CD4-positive, alpha-beta T cell treated with Interleukin-15 for 1 hour (primary cell): ENCODE measurements around the gene LRRC40.
"Not testable (repeated sequence)": the region's sequence is repeated elsewhere in the genome, so short reads cannot be mapped to it uniquely, and the experiment has no call there.

Experiments used
- DNase-seq: peaks from one replicate; pipeline ENCODE4 v3.0.0-alpha.2; 2020

LRRC40 gene

GRCh38 chr1:70200065-70200464 lies 5.3 kb downstream of the LRRC40 start:
- DNase-seq, result no peak

GRCh38 chr1:70196333-70196732 lies 9.0 kb downstream of the LRRC40 start:
- DNase-seq, result no peak

- DNase-seq, result no peak
Measured at GRCh38 chr1:70195342-70195741, 10.0 kb downstream of the LRRC40 start.

- DNase-seq, result no peak
Measured at GRCh38 chr1:70194601-70195000, 10.8 kb downstream of the LRRC40 start.

GRCh38 chr1:70192446-70192845 lies 12.9 kb downstream of the LRRC40 start:
- not testable (repeated sequence) for DNase-seq

- no peak for DNase-seq
Measured at GRCh38 chr1:70190180-70190579, 15.2 kb downstream of the LRRC40 start.

GRCh38 chr1:70188522-70188921 lies 16.9 kb downstream of the LRRC40 start:
- DNase-seq, result no peak

- not testable (repeated sequence) for DNase-seq
Measured at GRCh38 chr1:70185181-70185580, 20.2 kb downstream of the LRRC40 start.

- DNase-seq, result no peak
Measured at GRCh38 chr1:70171512-70171911, 33.9 kb downstream of the LRRC40 start.

GRCh38 chr1:70169018-70169839 lies 36.1 kb downstream of the LRRC40 start:
- no peak for DNase-seq

GRCh38 chr1:70168283-70168682 lies 37.1 kb downstream of the LRRC40 start:
- no peak for DNase-seq

GRCh38 chr1:70164350-70164749 lies 41.0 kb downstream of the LRRC40 start:
- DNase-seq, result no peak

GRCh38 chr1:70156529-70157120 lies 48.8 kb downstream of the LRRC40 start:
- no peak for DNase-seq

GRCh38 chr1:70153739-70154138 lies 51.6 kb downstream of the LRRC40 start:
- no peak for DNase-seq

GRCh38 chr1:70150444-70150843 lies 54.9 kb downstream of the LRRC40 start:
- no peak for DNase-seq

GRCh38 chr1:70146488-70146887 lies 58.9 kb downstream of the LRRC40 start:
- no peak for DNase-seq

GRCh38 chr1:70143048-70143659 lies 62.2 kb downstream of the LRRC40 start:
- no peak for DNase-seq

GRCh38 chr1:70142075-70142474 lies 63.3 kb downstream of the LRRC40 start:
- no peak for DNase-seq

- DNase-seq, result no peak
Measured at GRCh38 chr1:70140894-70141293, 64.5 kb downstream of the LRRC40 start.

GRCh38 chr1:70140343-70140742 lies 65.0 kb downstream of the LRRC40 start:
- no peak for DNase-seq

GRCh38 chr1:70134148-70134547 lies 71.2 kb downstream of the LRRC40 start:
- DNase-seq, result no peak

- DNase-seq, result no peak
Measured at GRCh38 chr1:70117046-70117445, 88.3 kb downstream of the LRRC40 start.

GRCh38 chr1:70115315-70115714 lies 90.1 kb downstream of the LRRC40 start:
- no peak for DNase-seq

GRCh38 chr1:70112838-70113237 lies 92.5 kb downstream of the LRRC40 start:
- no peak for DNase-seq
